Caco-2 (cell line): ENCODE results near the gene CADPS. TPM values are rescaled to one million over a fixed set of nuclear protein-coding genes. Genes with fewer than 3 reads are reported as not detected.

Source experiments
- BruUV-seq: library from RNA; stranded (reverse); fragments of 400-500 nt; replicated peaks from 2 replicates; lab custom pipeline; 2021; lab: Mats Ljungman, UMichigan
- CTCF ChIA-PET: fragments of 300-600 bp; sonication (Branson Sonifier 250); formaldehyde crosslinking; loops from one replicate; lab custom pipeline; 2022; ENCODE audit warnings: antibody characterized with exemption; lab: Charles Lee
- POLR2A ChIA-PET: fragments of 300-600 bp; sonication (Branson Sonifier 250); formaldehyde crosslinking; loops from one replicate; lab custom pipeline; 2022; ENCODE audit warnings: antibody characterized with exemption; lab: Charles Lee
- DNase-seq, 2 experiments: peaks; one replicate each; pipeline versions ENCODE4 v3.0.0 to v3.0.0-alpha.2; 2020 to 2022
- H3K27me3 ChIP-seq: replicated peaks from 2 replicates; pipeline ENCODE4 v1.6.0; 2011; ENCODE audit warnings: low read length; ENCODE audit not compliant: control insufficient read depth, insufficient read depth
- H3K36me3 ChIP-seq: 2 replicates; pipeline ENCODE4 v1.5.1; 2011; ENCODE audit warnings: low read length; ENCODE audit not compliant: control insufficient read depth, insufficient read depth
- H3K4me1 ChIP-seq: fragments of 250-450 bp; sonication (Bioruptor Pico); 2 replicates; pipeline ENCODE4 v1.5.1; 2020; ENCODE audit warnings: mild to moderate bottlenecking
- H3K4me3 ChIP-seq: 2 replicates; pipeline ENCODE4 v1.5.1; 2011; ENCODE audit warnings: low read depth, mild to moderate bottlenecking, control low read depth, low read length
- H3K9me3 ChIP-seq: fragments of 250-450 bp; sonication (Bioruptor Pico); 2 replicates; pipeline ENCODE4 v1.5.1; 2020; ENCODE audit warnings: mild to moderate bottlenecking, moderate library complexity
- H3K27ac Mint-ChIP-seq: one replicate; pipeline ENCODE4 v1.8.0; 2022; ENCODE audit warnings: mixed read lengths; ENCODE audit not compliant: unreplicated experiment
- H3K27me3 Mint-ChIP-seq: one replicate; pipeline ENCODE4 v1.8.0; 2022; ENCODE audit warnings: mixed read lengths; ENCODE audit not compliant: insufficient read depth, unreplicated experiment
- H3K36me3 Mint-ChIP-seq: one replicate; pipeline ENCODE4 v1.8.0; 2022; ENCODE audit warnings: mild to moderate bottlenecking, mixed read lengths; ENCODE audit not compliant: insufficient read depth, unreplicated experiment
- H3K4me1 Mint-ChIP-seq: one replicate; pipeline ENCODE4 v1.8.0; 2022; ENCODE audit warnings: low read depth, mixed read lengths; ENCODE audit not compliant: unreplicated experiment
- H3K4me3 Mint-ChIP-seq: one replicate; pipeline ENCODE4 v1.8.0; 2022; ENCODE audit warnings: mild to moderate bottlenecking, moderate library complexity, mixed read lengths; ENCODE audit not compliant: unreplicated experiment
- H3K9me3 Mint-ChIP-seq: one replicate; pipeline ENCODE4 v1.8.0; 2022; ENCODE audit warnings: mixed read lengths; ENCODE audit not compliant: unreplicated experiment
- intact Hi-C: fragments of 100-400 bp; cut with micrococcal nuclease; formaldehyde crosslinking; loops from one replicate; pipeline ENCODE4 v1.10.0; 2022; ENCODE audit not compliant: unreplicated experiment
- total RNA-seq: library from RNA; stranded (reverse); gene quantifications from 2 replicates; pipeline ENCODE4 v1.2.3, GENCODE V29; 2022
- TF ChIP-seq, protein P1 (sequence below), 2 experiments: fragments of 200-600 bp in 1 of 2; IDR thresholded peaks; 1 replicate in 1 of 2; 2 replicates in 1 of 2; pipeline versions ENCODE4 v1.5.1 to v1.8.0; 2011 to 2022; ENCODE audit warnings: antibody characterized with exemption in 1 of 2, control low read depth in 1 of 2, inconsistent platforms in 1 of 2, low read depth in 1 of 2, low read length in 1 of 2, mild to moderate bottlenecking in 1 of 2, moderate library complexity in 1 of 2; ENCODE audit not compliant: insufficient read depth in 1 of 2, severe bottlenecking in 1 of 2, unreplicated experiment in 1 of 2

Gene CADPS
- total RNA-seq, 1 experiment from 2014 or later = not detected

GRCh38 chr3:62368705-62369475 lies 506.3 kb downstream of the CADPS start:
- H3K27ac Mint-ChIP-seq = no peak overlapping the region
- DNase-seq = no peak
- H3K4me3 Mint-ChIP-seq = no peak overlapping the region
- H3K36me3 Mint-ChIP-seq = no peaks in the 10 kb centered on the region
- H3K27me3 Mint-ChIP-seq = peaks cover 6% of the 10 kb centered on the region
- ChIA-PET POLR2A (no interaction called here), CTCF (no interaction called here)
- H3K4me3 ChIP-seq = no peak overlapping the region
- no peaks in the 10 kb centered on the region for H3K27me3 ChIP-seq
- H3K36me3 ChIP-seq = no peaks in the 10 kb centered on the region
- TF ChIP-seq, protein P1, sequence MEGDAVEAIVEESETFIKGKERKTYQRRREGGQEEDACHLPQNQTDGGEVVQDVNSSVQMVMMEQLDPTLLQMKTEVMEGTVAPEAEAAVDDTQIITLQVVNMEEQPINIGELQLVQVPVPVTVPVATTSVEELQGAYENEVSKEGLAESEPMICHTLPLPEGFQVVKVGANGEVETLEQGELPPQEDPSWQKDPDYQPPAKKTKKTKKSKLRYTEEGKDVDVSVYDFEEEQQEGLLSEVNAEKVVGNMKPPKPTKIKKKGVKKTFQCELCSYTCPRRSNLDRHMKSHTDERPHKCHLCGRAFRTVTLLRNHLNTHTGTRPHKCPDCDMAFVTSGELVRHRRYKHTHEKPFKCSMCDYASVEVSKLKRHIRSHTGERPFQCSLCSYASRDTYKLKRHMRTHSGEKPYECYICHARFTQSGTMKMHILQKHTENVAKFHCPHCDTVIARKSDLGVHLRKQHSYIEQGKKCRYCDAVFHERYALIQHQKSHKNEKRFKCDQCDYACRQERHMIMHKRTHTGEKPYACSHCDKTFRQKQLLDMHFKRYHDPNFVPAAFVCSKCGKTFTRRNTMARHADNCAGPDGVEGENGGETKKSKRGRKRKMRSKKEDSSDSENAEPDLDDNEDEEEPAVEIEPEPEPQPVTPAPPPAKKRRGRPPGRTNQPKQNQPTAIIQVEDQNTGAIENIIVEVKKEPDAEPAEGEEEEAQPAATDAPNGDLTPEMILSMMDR (IDR thresholded peaks at IDR 0.05; ENCODE audit: insufficient read depth in 1 of 2, low read depth in 1 of 2, low read length in 1 of 2, severe bottlenecking in 1 of 2, unreplicated experiment in 1 of 2) = no peak
- H3K4me1 Mint-ChIP-seq = no peaks in the 10 kb centered on the region
- no peaks in the 10 kb centered on the region for H3K4me1 ChIP-seq
- intact Hi-C loops = no loop called here
- BruUV-seq = no TSS peak
- H3K9me3 Mint-ChIP-seq = no peaks in the 10 kb centered on the region
- H3K9me3 ChIP-seq = no peaks in the 10 kb centered on the region

DNA sequence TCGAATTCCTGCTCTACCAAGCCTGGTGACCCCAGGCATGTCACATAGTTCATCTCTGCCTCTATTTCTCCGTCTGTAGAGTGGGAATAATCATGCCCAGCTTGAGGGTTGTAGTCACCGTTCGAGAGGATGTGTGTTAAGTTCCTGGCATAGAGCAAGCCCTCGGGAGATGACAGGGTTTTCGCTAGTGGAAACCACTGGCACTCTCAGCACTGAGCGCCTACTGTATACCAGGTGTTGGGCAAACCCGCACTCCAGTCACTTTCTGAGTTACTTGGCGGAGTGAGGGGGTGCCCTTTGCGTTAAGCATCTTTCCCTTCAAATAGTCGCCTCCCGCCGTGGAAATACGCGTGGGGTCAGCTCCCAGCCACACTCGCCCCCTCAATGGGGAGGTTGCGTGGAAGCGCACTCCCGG lies 506.9 kb downstream of the CADPS start:
- Histone ChIP-seq H3K4me3 (no peak overlapping the region), H3K4me1 (no peaks in the 10 kb centered on the region), H3K9me3 (no peaks in the 10 kb centered on the region), H3K36me3 (no peaks in the 10 kb centered on the region), H3K27me3 (no peaks in the 10 kb centered on the region)
- no peak overlapping the region for H3K4me3 Mint-ChIP-seq
- TF ChIP-seq, protein P1 (IDR thresholded peaks at IDR 0.05; ENCODE audit: insufficient read depth in 1 of 2, low read depth in 1 of 2, low read length in 1 of 2, severe bottlenecking in 1 of 2, unreplicated experiment in 1 of 2) = no peak
- H3K27me3 Mint-ChIP-seq = peaks cover 6% of the 10 kb centered on the region
- H3K4me1 Mint-ChIP-seq = no peaks in the 10 kb centered on the region
- H3K27ac Mint-ChIP-seq = no peak overlapping the region
- CTCF ChIA-PET = no interaction called here
- no peaks in the 10 kb centered on the region for H3K36me3 Mint-ChIP-seq
- H3K9me3 Mint-ChIP-seq = no peaks in the 10 kb centered on the region
- intact Hi-C loops = no loop called here
- BruUV-seq = no TSS peak
- DNase-seq = no peak
- POLR2A ChIA-PET = no interaction called here

- H3K4me1 ChIP-seq = no peaks in the 10 kb centered on the region
- Mint-ChIP-seq H3K4me1 (no peaks in the 10 kb centered on the region), H3K36me3 (no peaks in the 10 kb centered on the region), H3K27ac (no peak overlapping the region), H3K4me3 (no peak overlapping the region), H3K27me3 (peaks cover 6% of the 10 kb centered on the region), H3K9me3 (no peaks in the 10 kb centered on the region)
- POLR2A ChIA-PET = no interaction called here
- CTCF ChIA-PET = no interaction called here
- TF ChIP-seq, protein P1 (IDR thresholded peaks at IDR 0.05; ENCODE audit: insufficient read depth in 1 of 2, low read depth in 1 of 2, low read length in 1 of 2, severe bottlenecking in 1 of 2, unreplicated experiment in 1 of 2) = no peak
- H3K9me3 ChIP-seq = no peaks in the 10 kb centered on the region
- no peaks in the 10 kb centered on the region for H3K27me3 ChIP-seq
- no peak overlapping the region for H3K4me3 ChIP-seq
- H3K36me3 ChIP-seq = no peaks in the 10 kb centered on the region
- DNase-seq = no peak
- intact Hi-C loops = no loop called here
- BruUV-seq = no TSS peak
Observed at GRCh38 chr3:62367763-62368195, 507.4 kb downstream of the CADPS start.
